GM12891 (cell line): ENCODE results near the gene HOXD4.

Source experiments
- PAX5 ChIP-seq: IDR thresholded peaks from 2 replicates; pipeline ENCODE4 v1.6.1; 2011; ENCODE audit warnings: low read length, moderate library complexity, mild to moderate bottlenecking; ENCODE audit not compliant: insufficient read depth, severe bottlenecking
- POLR2A ChIP-seq: IDR thresholded peaks from 2 replicates; pipeline ENCODE4 v1.6.1; 2011; ENCODE audit warnings: low read depth, low read length, control low read depth
- POLR2AphosphoS5 ChIP-seq: IDR thresholded peaks from 2 replicates; pipeline ENCODE4 v1.6.1; 2011; ENCODE audit warnings: low read depth, low read length, control low read depth
- POU2F2 ChIP-seq: IDR thresholded peaks from 2 replicates; pipeline ENCODE4 v1.6.1; 2011; ENCODE audit warnings: low read depth, mild to moderate bottlenecking, control low read depth, low read length, moderate library complexity
- SPI1 ChIP-seq: IDR thresholded peaks from 2 replicates; pipeline ENCODE4 v1.6.1; 2011; ENCODE audit warnings: low read depth, low read length, control low read depth
- TAF1 ChIP-seq: IDR thresholded peaks from 2 replicates; pipeline ENCODE4 v1.6.1; 2011; ENCODE audit warnings: low read depth, low read length, control low read depth

GRCh38 chr2:176138923-176139660, 12.3 kb upstream of the HOXD4 start:
- TF ChIP-seq POLR2A = no peak
- no peak for TF ChIP-seq TAF1
- no peak for TF ChIP-seq POLR2AphosphoS5
- TF ChIP-seq SPI1 = no peak
- no peak for TF ChIP-seq POU2F2
- no peak for TF ChIP-seq PAX5
